Chondrocyte (in vitro differentiated cells): ENCODE data around the gene CCR5AS.

Experiments used
- DNase-seq: peaks from one replicate; pipeline ENCODE4 v3.0.0; 2021; ENCODE audit warnings: mixed read lengths, low spot score
- H3K27ac Mint-ChIP-seq: one replicate; pipeline ENCODE4 v1.8.0; 2021; ENCODE audit warnings: mild to moderate bottlenecking, moderate library complexity, mixed read lengths; ENCODE audit not compliant: unreplicated experiment
- H3K27me3 Mint-ChIP-seq: 2 replicates; pipeline ENCODE4 v1.8.0; 2021; ENCODE audit warnings: low read depth, mixed read lengths
- H3K36me3 Mint-ChIP-seq: 2 replicates; pipeline ENCODE4 v1.8.0; 2021; ENCODE audit warnings: low read depth, mixed read lengths
- H3K4me1 Mint-ChIP-seq: 2 replicates; pipeline ENCODE4 v1.8.0; 2021; ENCODE audit warnings: low read depth, mild to moderate bottlenecking, mixed read lengths
- H3K4me3 Mint-ChIP-seq: one replicate; pipeline ENCODE4 v1.8.0; 2021; ENCODE audit warnings: mild to moderate bottlenecking, moderate library complexity, mixed read lengths; ENCODE audit not compliant: unreplicated experiment
- H3K9me3 Mint-ChIP-seq: 2 replicates; pipeline ENCODE4 v1.8.0; 2021; ENCODE audit warnings: low read depth, mixed read lengths
- TF ChIP-seq, protein P1 (sequence below): fragments of 200-600 bp; sonication (generic); IDR thresholded peaks from 2 replicates; pipeline ENCODE4 v1.5.0; 2021; ENCODE audit warnings: antibody characterized with exemption, mild to moderate bottlenecking, moderate library complexity

The CCR5AS gene

GRCh38 chr3:46386205-46386604, 20.7 kb downstream of the CCR5AS start:
- DNase-seq: no peak
- peaks cover 17% of the 10 kb centered on the region for H3K27me3 Mint-ChIP-seq
- H3K36me3 Mint-ChIP-seq: no peaks in the 10 kb centered on the region
- H3K4me1 Mint-ChIP-seq: peaks cover 5% of the 10 kb centered on the region
- H3K4me3 Mint-ChIP-seq: no peak overlapping the region
- TF ChIP-seq, protein P1, sequence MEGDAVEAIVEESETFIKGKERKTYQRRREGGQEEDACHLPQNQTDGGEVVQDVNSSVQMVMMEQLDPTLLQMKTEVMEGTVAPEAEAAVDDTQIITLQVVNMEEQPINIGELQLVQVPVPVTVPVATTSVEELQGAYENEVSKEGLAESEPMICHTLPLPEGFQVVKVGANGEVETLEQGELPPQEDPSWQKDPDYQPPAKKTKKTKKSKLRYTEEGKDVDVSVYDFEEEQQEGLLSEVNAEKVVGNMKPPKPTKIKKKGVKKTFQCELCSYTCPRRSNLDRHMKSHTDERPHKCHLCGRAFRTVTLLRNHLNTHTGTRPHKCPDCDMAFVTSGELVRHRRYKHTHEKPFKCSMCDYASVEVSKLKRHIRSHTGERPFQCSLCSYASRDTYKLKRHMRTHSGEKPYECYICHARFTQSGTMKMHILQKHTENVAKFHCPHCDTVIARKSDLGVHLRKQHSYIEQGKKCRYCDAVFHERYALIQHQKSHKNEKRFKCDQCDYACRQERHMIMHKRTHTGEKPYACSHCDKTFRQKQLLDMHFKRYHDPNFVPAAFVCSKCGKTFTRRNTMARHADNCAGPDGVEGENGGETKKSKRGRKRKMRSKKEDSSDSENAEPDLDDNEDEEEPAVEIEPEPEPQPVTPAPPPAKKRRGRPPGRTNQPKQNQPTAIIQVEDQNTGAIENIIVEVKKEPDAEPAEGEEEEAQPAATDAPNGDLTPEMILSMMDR: no peak
- H3K9me3 Mint-ChIP-seq: no peaks in the 10 kb centered on the region
- H3K27ac Mint-ChIP-seq: no peak overlapping the region

DNA sequence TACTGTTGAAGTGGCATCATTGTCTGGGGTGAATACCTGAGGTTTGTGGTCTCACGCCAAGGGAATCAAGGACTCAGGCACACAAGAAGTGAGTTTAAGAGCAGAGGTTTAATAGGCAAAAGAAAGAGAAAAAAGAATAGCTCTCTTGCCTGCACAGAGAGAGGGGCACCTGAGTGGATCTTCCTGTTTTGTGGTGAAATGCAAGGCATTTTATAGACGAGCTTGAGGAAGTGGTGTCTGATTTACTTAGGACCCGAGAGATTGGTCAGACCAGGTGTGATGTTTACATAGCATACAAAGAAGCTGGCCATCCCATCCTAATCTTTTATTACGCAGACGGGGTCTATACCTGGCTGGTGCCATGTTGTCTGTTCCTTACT, 22.9 kb downstream of the CCR5AS start:
- Mint-ChIP-seq H3K4me1 (peaks cover 11% of the 10 kb centered on the region), H3K9me3 (no peaks in the 10 kb centered on the region), H3K4me3 (no peak overlapping the region), H3K27ac (no peak overlapping the region), H3K36me3 (no peaks in the 10 kb centered on the region), H3K27me3 (peaks cover 17% of the 10 kb centered on the region)
- DNase-seq: no peak
- TF ChIP-seq, protein P1: no peak

DNA sequence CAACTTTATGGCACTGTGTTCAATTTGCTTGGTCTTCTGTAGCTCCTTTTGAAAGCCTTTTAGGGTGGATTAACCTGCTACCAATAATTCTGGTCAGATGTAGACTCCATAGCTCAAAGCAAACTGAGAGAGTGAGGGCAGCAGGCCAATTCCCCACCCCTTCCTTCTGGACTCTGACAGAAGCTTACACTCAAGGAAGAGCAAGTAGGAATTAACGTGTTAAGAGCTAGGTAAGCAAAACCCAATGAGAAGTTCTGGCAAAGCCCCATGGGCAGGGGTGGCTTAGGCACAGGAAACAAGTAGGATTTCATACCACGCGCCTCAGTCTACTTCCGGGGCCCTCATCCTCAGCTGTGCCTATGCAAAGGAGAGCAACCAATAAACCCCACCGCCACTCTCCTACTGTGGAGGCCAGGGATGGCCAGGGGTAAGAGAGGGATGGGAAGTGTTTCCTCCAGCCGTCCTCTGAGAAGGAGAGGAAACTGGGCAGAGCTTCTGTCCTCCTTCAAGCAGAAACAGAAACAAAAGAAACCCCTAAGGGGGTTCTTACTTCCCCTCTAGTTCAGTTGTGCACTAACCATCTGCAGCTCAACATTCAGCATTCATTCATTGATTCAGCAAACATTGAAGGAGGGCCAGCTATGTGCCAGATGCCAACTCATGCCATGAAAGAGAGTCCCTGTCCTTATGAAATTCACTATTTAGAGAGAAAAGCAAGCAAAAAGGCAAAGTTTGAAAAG, 23.5 kb downstream of the CCR5AS start:
- Mint-ChIP-seq H3K4me3 (no peak overlapping the region), H3K9me3 (no peaks in the 10 kb centered on the region), H3K27ac (no peak overlapping the region), H3K27me3 (peaks cover 19% of the 10 kb centered on the region), H3K36me3 (no peaks in the 10 kb centered on the region), H3K4me1 (peaks cover 11% of the 10 kb centered on the region)
- TF ChIP-seq, protein P1: no peak
- DNase-seq: no peak

DNA sequence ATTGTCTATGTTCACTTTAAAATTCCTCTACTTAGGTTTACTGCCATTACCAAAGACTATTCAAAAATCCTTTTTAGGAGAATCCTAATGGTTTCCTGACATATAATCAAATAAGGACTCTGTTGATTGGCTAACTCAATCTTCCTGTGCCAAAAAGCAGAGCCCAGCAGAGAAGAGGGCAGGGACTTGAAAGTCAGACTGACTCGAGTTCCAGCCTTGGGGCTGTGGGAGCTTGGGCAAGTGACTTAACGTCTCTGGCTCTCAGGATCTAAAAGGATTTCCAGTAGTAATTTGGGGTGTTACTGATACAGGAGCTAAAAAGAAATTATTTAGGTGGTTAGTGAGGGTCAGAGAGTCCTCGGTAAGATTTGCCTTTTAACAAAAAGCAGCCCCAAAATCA, 25.2 kb downstream of the CCR5AS start:
- no peaks in the 10 kb centered on the region for H3K36me3 Mint-ChIP-seq
- H3K27ac Mint-ChIP-seq: no peak overlapping the region
- no peak for DNase-seq
- H3K4me1 Mint-ChIP-seq: peaks cover 11% of the 10 kb centered on the region
- TF ChIP-seq, protein P1: no peak
- no peaks in the 10 kb centered on the region for H3K9me3 Mint-ChIP-seq
- peaks cover 29% of the 10 kb centered on the region for H3K27me3 Mint-ChIP-seq
- no peak overlapping the region for H3K4me3 Mint-ChIP-seq

- no peak overlapping the region for H3K27ac Mint-ChIP-seq
- DNase-seq: no peak
- TF ChIP-seq, protein P1: no peak
- H3K27me3 Mint-ChIP-seq: peaks cover 34% of the 10 kb centered on the region
- no peaks in the 10 kb centered on the region for H3K36me3 Mint-ChIP-seq
- no peaks in the 10 kb centered on the region for H3K9me3 Mint-ChIP-seq
- no peak overlapping the region for H3K4me3 Mint-ChIP-seq
- peaks cover 8% of the 10 kb centered on the region for H3K4me1 Mint-ChIP-seq
Observed at GRCh38 chr3:46380471-46381221, 26.2 kb downstream of the CCR5AS start.
